GM23248 (cell line): ENCODE measurements around the gene EID2B. TPM values are rescaled to one million over a fixed set of nuclear protein-coding genes. Genes with fewer than 3 reads are reported as not detected.
A peak's percentile ranks its signal among the peaks of the same experiment; 100 is the strongest.

Source experiments
- DNase-seq: peaks from one replicate; pipeline ENCODE4 v3.0.0-alpha.2; 2015
- H2AFZ ChIP-seq: fragments of 200-600 bp; sonication (generic); 2 replicates; pipeline ENCODE4 v1.6.1; 2016; ENCODE audit warnings: antibody characterized with exemption
- H3F3A ChIP-seq: fragments of 200-600 bp; sonication (generic); 2 replicates; pipeline ENCODE4 v1.6.1; 2016; ENCODE audit warnings: mild to moderate bottlenecking, antibody characterized with exemption, mixed run types; ENCODE audit not compliant: insufficient read depth
- H3K27ac ChIP-seq: fragments of 200-600 bp; sonication (generic); 2 replicates; pipeline ENCODE4 v1.5.1; 2016; ENCODE audit warnings: mild to moderate bottlenecking
- H3K27me3 ChIP-seq: fragments of 200-600 bp; sonication (generic); replicated peaks from 2 replicates; pipeline ENCODE4 v1.6.1; 2016; ENCODE audit warnings: mild to moderate bottlenecking; ENCODE audit not compliant: insufficient read depth
- H3K36me3 ChIP-seq: fragments of 200-600 bp; sonication (generic); 2 replicates; pipeline ENCODE4 v1.6.1; 2016; ENCODE audit warnings: low read depth, mild to moderate bottlenecking
- H3K4me1 ChIP-seq: fragments of 200-600 bp; sonication (generic); 2 replicates; pipeline ENCODE4 v1.6.1; 2016; ENCODE audit warnings: mild to moderate bottlenecking; ENCODE audit not compliant: insufficient read depth
- H3K4me2 ChIP-seq: fragments of 200-600 bp; sonication (generic); one replicate; pipeline ENCODE4 v1.6.1; 2016; ENCODE audit warnings: mild to moderate bottlenecking; ENCODE audit not compliant: unreplicated experiment
- H3K4me3 ChIP-seq: fragments of 200-600 bp; sonication (generic); 2 replicates; pipeline ENCODE4 v1.5.1; 2016; ENCODE audit warnings: mild to moderate bottlenecking
- H3K79me2 ChIP-seq: fragments of 200-600 bp; sonication (generic); 2 replicates; pipeline ENCODE4 v1.6.1; 2016; ENCODE audit warnings: mild to moderate bottlenecking; ENCODE audit not compliant: insufficient read depth
- H3K9ac ChIP-seq: fragments of 200-600 bp; sonication (generic); 2 replicates; pipeline ENCODE4 v1.6.1; 2016; ENCODE audit warnings: mild to moderate bottlenecking
- H3K9me2 ChIP-seq: fragments of 200-600 bp; sonication (generic); 2 replicates; pipeline ENCODE4 v1.6.1; 2016; ENCODE audit warnings: mixed run types, mild to moderate bottlenecking, moderate library complexity; ENCODE audit not compliant: insufficient read depth
- H3K9me3 ChIP-seq: fragments of 200-600 bp; sonication (generic); one replicate; pipeline ENCODE4 v1.6.1; 2017; ENCODE audit warnings: low read depth
- H4K20me1 ChIP-seq: fragments of 200-600 bp; sonication (generic); 2 replicates; pipeline ENCODE4 v1.6.0; 2016; ENCODE audit not compliant: insufficient read depth
- EZH2 ChIP-seq: fragments of 200-600 bp; sonication (generic); IDR thresholded peaks from 2 replicates; pipeline ENCODE4 v1.6.1; 2018; ENCODE audit warnings: antibody characterized with exemption, mild to moderate bottlenecking; ENCODE audit not compliant: insufficient read depth, poor library complexity, severe bottlenecking
- EZH2phosphoT487 ChIP-seq: fragments of 200-600 bp; sonication (generic); IDR thresholded peaks from 2 replicates; pipeline ENCODE4 v1.6.1; 2018; ENCODE audit warnings: antibody characterized with exemption, moderate library complexity, mild to moderate bottlenecking, low read depth; ENCODE audit not compliant: insufficient read depth
- WGBS, 2 experiments: methylation state at CpG; one replicate each; pipeline ENCODE4 v1.1.6; 2015 to 2017; ENCODE audit warnings: low lambda C conversion rate in 2 of 2, low coverage in 1 of 2; ENCODE audit errors: missing lambda C conversion rate in 2 of 2; 5-methylcytosine and 5-hydroxymethylcytosine counted together
- in situ Hi-C: fragments of 300-500 bp; cut with MboI; formaldehyde crosslinking; loops from 2 replicates; pipeline ENCODE4 v1.15.0; 2020
- polyA plus RNA-seq: library from polyadenylated mRNA; unstranded; fragments of >200 nt; fragmentation: Nextera tagmentation; extraction: Ambion mirVana; gene quantifications from 2 replicates; pipeline ENCODE4 v1.2.1, GENCODE V29; 2016
- total RNA-seq: library from RNA; depleted of rRNA; stranded (reverse); fragments of >200 nt; shearing (Covaris generic); gene quantifications from 2 replicates; pipeline ENCODE4 v1.2.3, GENCODE V29; 2014; rRNA removed

EID2B gene
- total and polyA plus RNA-seq, 2 experiments from 2014 or later, result 3.2 to 3.4 TPM

DNA sequence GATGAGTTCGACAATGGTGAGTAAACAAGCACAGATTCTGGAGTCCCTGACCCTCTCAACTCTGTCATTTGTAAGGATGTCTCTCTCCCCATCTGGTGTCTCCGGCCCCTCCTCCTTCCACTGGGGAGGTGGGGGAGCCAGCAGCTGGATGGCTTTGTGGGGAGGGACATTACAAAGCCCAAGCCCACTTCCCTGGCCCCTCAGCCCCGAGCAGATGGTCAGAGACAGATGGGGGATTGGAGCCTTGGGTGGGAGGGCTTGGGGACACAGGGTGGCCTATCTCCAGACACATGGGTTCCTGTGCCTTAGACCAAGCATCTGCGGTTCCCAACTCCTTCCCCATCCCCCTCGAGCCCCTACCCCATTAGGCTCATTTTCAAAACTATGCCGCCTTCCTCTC is 49.5 kb downstream of the EID2B start:
- in situ Hi-C loops, result no loop called here

DNA sequence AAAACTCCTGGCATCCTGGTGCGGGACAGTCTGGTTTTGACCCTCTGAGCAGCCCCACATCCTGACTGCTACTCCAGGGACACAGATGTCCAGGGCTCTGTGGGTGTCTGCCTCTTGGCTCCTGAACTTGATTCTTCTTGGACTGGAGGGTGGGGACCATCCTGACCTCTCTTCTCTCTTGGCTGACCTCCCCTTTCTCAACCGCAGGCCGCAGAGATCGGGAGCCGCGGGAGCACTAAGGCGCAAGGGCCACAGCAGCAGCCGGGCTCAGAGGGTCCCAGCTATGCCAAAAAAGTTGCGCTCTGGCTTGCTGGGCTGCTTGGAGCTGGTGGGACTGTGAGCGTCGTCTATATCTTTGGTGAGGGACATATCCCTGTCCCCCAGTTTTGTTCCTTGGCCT is 51.0 kb downstream of the EID2B start:
- H2AFZ ChIP-seq, result peak overlapping the region; percentile 89; the same call in 1 of the 2 replicates
- TF ChIP-seq EZH2phosphoT487 (no peak), EZH2 (no peak)
- in situ Hi-C loops, result no loop called here
- H3K79me2 ChIP-seq, result peaks cover 48% of the 10 kb centered on the region
- peak overlapping the region; percentile 91 for H3K4me2 ChIP-seq
- no peaks in the 10 kb centered on the region; the same call in 1 of the 2 replicates for H3K36me3 ChIP-seq
- no peaks in the 10 kb centered on the region for H3K27me3 ChIP-seq
- H3K27ac ChIP-seq, result no peak overlapping the region
- no peak for DNase-seq
- peak overlapping the region; percentile 95 for H3K4me3 ChIP-seq
- peaks cover 8% of the 10 kb centered on the region for H3K4me1 ChIP-seq
- H3K9me3 ChIP-seq, result no peaks in the 10 kb centered on the region
- H3K9me2 ChIP-seq, result no peaks in the 10 kb centered on the region
- peak overlapping the region; percentile 98 for H3K9ac ChIP-seq
- H3F3A ChIP-seq, result peaks cover 14% of the 10 kb centered on the region
- WGBS, 2 experiments, result 70 to 73% methylated on average over 11 of the region's 11 CpGs
- H4K20me1 ChIP-seq, result no peaks in the 10 kb centered on the region

More for the DNA sequence above, 49.5 kb downstream of the EID2B start:
- no peak overlapping the region for H3K4me3 ChIP-seq
- H3F3A ChIP-seq, result peaks cover 9% of the 10 kb centered on the region
- H3K9me3 ChIP-seq, result no peaks in the 10 kb centered on the region
- DNase-seq, result no peak
- H3K79me2 ChIP-seq, result peaks cover 48% of the 10 kb centered on the region
- 56 to 70% methylated on average over 6 of the region's 6 CpGs for WGBS, 2 experiments
- H2AFZ ChIP-seq, result no peak overlapping the region
- H3K9me2 ChIP-seq, result no peaks in the 10 kb centered on the region
- H3K27ac ChIP-seq, result no peak overlapping the region
- no peak overlapping the region for H3K9ac ChIP-seq
- no peaks in the 10 kb centered on the region for H4K20me1 ChIP-seq
- peaks cover 8% of the 10 kb centered on the region for H3K4me1 ChIP-seq
- no peaks in the 10 kb centered on the region; the same call in 1 of the 2 replicates for H3K36me3 ChIP-seq
- H3K27me3 ChIP-seq, result no peaks in the 10 kb centered on the region
- no peak overlapping the region for H3K4me2 ChIP-seq
- TF ChIP-seq EZH2phosphoT487 (no peak), EZH2 (no peak)

DNA sequence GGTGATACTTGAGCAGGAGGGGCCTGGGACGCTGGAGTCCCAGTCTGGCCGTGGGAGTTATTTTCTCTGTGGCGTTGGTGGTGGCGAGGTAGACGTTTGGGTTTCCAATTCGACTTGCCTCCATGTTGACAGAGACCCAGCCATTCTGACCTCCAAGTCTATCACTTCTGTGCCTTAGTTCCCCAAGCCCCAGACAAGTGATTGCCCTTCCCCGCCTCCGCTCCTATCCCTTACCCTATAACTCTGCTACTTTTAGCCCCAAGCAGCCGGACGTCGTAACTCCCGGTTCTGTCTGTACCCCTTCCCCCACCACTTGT is 51.5 kb downstream of the EID2B start:
- H3K79me2 ChIP-seq, result peaks cover 48% of the 10 kb centered on the region
- no peaks in the 10 kb centered on the region for H3K9me3 ChIP-seq
- 0 to 1% methylated on average over 10 to 12 of the region's 12 CpGs for WGBS, 2 experiments
- H3K4me3 ChIP-seq, result peak overlapping the region; percentile 95
- H2AFZ ChIP-seq, result peak overlapping the region; percentile 89
- no peak for TF ChIP-seq EZH2
- H3K27ac ChIP-seq, result peak overlapping the region; percentile 64
- H3K27me3 ChIP-seq, result no peaks in the 10 kb centered on the region
- peak; percentile 45 for DNase-seq
- H3K4me1 ChIP-seq, result peaks cover 8% of the 10 kb centered on the region
- H3F3A ChIP-seq, result peaks cover 15% of the 10 kb centered on the region
- peak overlapping the region; percentile 91 for H3K4me2 ChIP-seq
- H3K36me3 ChIP-seq, result peaks cover 2% of the 10 kb centered on the region; the same call in 1 of the 2 replicates
- in situ Hi-C loops, result no loop called here
- H4K20me1 ChIP-seq, result no peaks in the 10 kb centered on the region
- H3K9ac ChIP-seq, result peak overlapping the region; percentile 98
- H3K9me2 ChIP-seq, result no peaks in the 10 kb centered on the region

Other genes starting within 250 kb of the EID2B start
- not detected in 2 replicates for gene IFNL1, start 236.4 kb downstream of the EID2B start, total RNA-seq
- gene IFNL1, start 236.4 kb downstream of the EID2B start, polyA plus RNA-seq, result not detected in 2 replicates
- not detected in 2 replicates for gene LRFN1, start 212.0 kb downstream of the EID2B start, total RNA-seq
- 0.10 TPM in 1 of 2 replicates, not detected in the other for gene LRFN1, start 212.0 kb downstream of the EID2B start, polyA plus RNA-seq
- not detected in 2 replicates for gene GMFG, start 196.8 kb downstream of the EID2B start, total RNA-seq
- gene GMFG, start 196.8 kb downstream of the EID2B start, polyA plus RNA-seq, result 1.1 and 2.2 TPM in 2 replicates
- gene SAMD4B, start 190.4 kb downstream of the EID2B start, total RNA-seq, result 71.9 and 87.1 TPM in 2 replicates
- 64.8 and 66.7 TPM in 2 replicates for gene SAMD4B, start 190.4 kb downstream of the EID2B start, polyA plus RNA-seq
- 45.3 and 51.2 TPM in 2 replicates for gene PAF1, start 141.7 kb downstream of the EID2B start, total RNA-seq
- 44.2 and 44.5 TPM in 2 replicates for gene PAF1, start 141.7 kb downstream of the EID2B start, polyA plus RNA-seq
- 27.7 and 29.6 TPM in 2 replicates for gene MED29, start 141.5 kb downstream of the EID2B start, total RNA-seq
- gene MED29, start 141.5 kb downstream of the EID2B start, polyA plus RNA-seq, result 34.9 and 39.2 TPM in 2 replicates
- 7.0 and 13.9 TPM in 2 replicates for gene ZFP36, start 126.0 kb downstream of the EID2B start, total RNA-seq
- gene ZFP36, start 126.0 kb downstream of the EID2B start, polyA plus RNA-seq, result 86.2 and 86.6 TPM in 2 replicates
- 12.0 and 17.5 TPM in 2 replicates for gene PLEKHG2, start 120.2 kb downstream of the EID2B start, total RNA-seq
- gene PLEKHG2, start 120.2 kb downstream of the EID2B start, polyA plus RNA-seq, result 12.2 and 13.5 TPM in 2 replicates
- 91.2 and 136 TPM in 2 replicates for gene RPS16, start 96.9 kb downstream of the EID2B start, total RNA-seq
- 542 and 556 TPM in 2 replicates for gene RPS16, start 96.9 kb downstream of the EID2B start, polyA plus RNA-seq
- gene SUPT5H, start 87.3 kb downstream of the EID2B start, total RNA-seq, result 76.5 and 87.4 TPM in 2 replicates
- gene SUPT5H, start 87.3 kb downstream of the EID2B start, polyA plus RNA-seq, result 121 and 125 TPM in 2 replicates
- 66.7 and 70.8 TPM in 2 replicates for gene TIMM50, start 52.0 kb downstream of the EID2B start, total RNA-seq
- gene TIMM50, start 52.0 kb downstream of the EID2B start, polyA plus RNA-seq, result 82.0 and 89.4 TPM in 2 replicates
- 2.1 TPM in 1 of 2 replicates, not detected in the other for gene DLL3, start 33.9 kb downstream of the EID2B start, total RNA-seq
- 0.74 and 1.2 TPM in 2 replicates for gene DLL3, start 33.9 kb downstream of the EID2B start, polyA plus RNA-seq
- not detected in 2 replicates for gene SELENOV, start 17.7 kb downstream of the EID2B start, total RNA-seq
- not detected in 2 replicates for gene SELENOV, start 17.7 kb downstream of the EID2B start, polyA plus RNA-seq
- gene EID2, start 7.3 kb upstream of the EID2B start, total RNA-seq, result 12.3 and 14.3 TPM in 2 replicates
- gene EID2, start 7.3 kb upstream of the EID2B start, polyA plus RNA-seq, result 14.9 and 16.3 TPM in 2 replicates
- not detected in 2 replicates for gene LGALS13, start 69.7 kb upstream of the EID2B start, total RNA-seq
- not detected in 2 replicates for gene LGALS13, start 69.7 kb upstream of the EID2B start, polyA plus RNA-seq
- not detected in 2 replicates for gene LGALS16, start 123.1 kb upstream of the EID2B start, total RNA-seq
- not detected in 2 replicates for gene LGALS16, start 123.1 kb upstream of the EID2B start, polyA plus RNA-seq
- not detected in 2 replicates for gene LGALS14, start 171.6 kb upstream of the EID2B start, total RNA-seq
- gene LGALS14, start 171.6 kb upstream of the EID2B start, polyA plus RNA-seq, result not detected in 2 replicates
- gene CLC, start 205.2 kb upstream of the EID2B start, total RNA-seq, result not detected in 2 replicates
- gene CLC, start 205.2 kb upstream of the EID2B start, polyA plus RNA-seq, result not detected in 2 replicates
- not detected in 2 replicates for gene LEUTX, start 246.0 kb upstream of the EID2B start, total RNA-seq
- not detected in 2 replicates for gene LEUTX, start 246.0 kb upstream of the EID2B start, polyA plus RNA-seq